NB4 (cell line): ENCODE measurements around the gene PPP6C.

Source experiments
- CTCF ChIP-seq: IDR thresholded peaks from one replicate; pipeline ENCODE4 v1.5.1; 2012; ENCODE audit warnings: low read depth, low read length
- MAX ChIP-seq: IDR thresholded peaks from 2 replicates; pipeline ENCODE4 v1.6.1; 2011; ENCODE audit warnings: low read depth, low read length
- MYC ChIP-seq: IDR thresholded peaks from 2 replicates; pipeline ENCODE4 v1.6.1; 2011; ENCODE audit warnings: low read depth, low read length
- POLR2A ChIP-seq: IDR thresholded peaks from 2 replicates; pipeline ENCODE4 v1.6.1; 2011; ENCODE audit warnings: mild to moderate bottlenecking; ENCODE audit not compliant: insufficient read length; ENCODE audit errors: extremely low read depth

- TF ChIP-seq CTCF (no peak), POLR2A (no peak), MYC (no peak), MAX (no peak)
Observed at GRCh38 chr9:125204477-125204876, 14.9 kb upstream of the PPP6C start.
